ENCODE data around the gene EXOC6B.
"Not testable (repeated sequence)": the region's sequence is repeated elsewhere in the genome, so short reads cannot be mapped to it uniquely, and the experiment has no call there.

The EXOC6B gene

GRCh38 chr2:72661985-72662384 is 163.8 kb downstream of the EXOC6B start:
- Histone ChIP-seq H3K4me3 (no peak overlapping the region), H3K9me3 (no peaks in the 10 kb centered on the region), H3K27me3 (ENCODE audit: low read depth) (no peaks in the 10 kb centered on the region), H3K4me1 (no peaks in the 10 kb centered on the region; the same call in 1 of the 2 replicates), H3K36me3 (replicated peaks) (no peaks in the 10 kb centered on the region)
- no peak for DNase-seq (ENCODE audit: low spot score in 2 of 2)
- in situ Hi-C loops (cut with MboI; ENCODE audit: low sequenced_read_pairs) = no loop called here

GRCh38 chr2:72649810-72650209 is 176.0 kb downstream of the EXOC6B start:
- Histone ChIP-seq H3K27me3 (ENCODE audit: low read depth) (no peaks in the 10 kb centered on the region), H3K4me1 (no peaks in the 10 kb centered on the region), H3K9me3 (no peaks in the 10 kb centered on the region), H3K36me3 (replicated peaks) (no peaks in the 10 kb centered on the region), H3K4me3 (no peak overlapping the region)
- no peak for DNase-seq (ENCODE audit: low spot score in 2 of 2)
- in situ Hi-C loops (cut with MboI; ENCODE audit: low sequenced_read_pairs) = no loop called here

- H3K27me3 ChIP-seq (ENCODE audit: low read depth); H3K4me3 ChIP-seq; DNase-seq (ENCODE audit: low spot score in 2 of 2); H3K36me3 ChIP-seq (replicated peaks); H3K4me1 ChIP-seq; in situ Hi-C loops (cut with MboI; ENCODE audit: low sequenced_read_pairs); H3K9me3 ChIP-seq: not testable (repeated sequence)
Observed at GRCh38 chr2:72641221-72641620, 184.6 kb downstream of the EXOC6B start.

GRCh38 chr2:72638600-72639211 is 187.1 kb downstream of the EXOC6B start:
- peaks cover 3% of the 10 kb centered on the region; the same call in 1 of the 2 replicates for H3K27me3 ChIP-seq (ENCODE audit: low read depth)
- H3K4me3 ChIP-seq = no peak overlapping the region
- H3K9me3 ChIP-seq = no peaks in the 10 kb centered on the region
- no peaks in the 10 kb centered on the region for H3K36me3 ChIP-seq (replicated peaks)
- no peak for DNase-seq (ENCODE audit: low spot score in 2 of 2)
- in situ Hi-C loops (cut with MboI; ENCODE audit: low sequenced_read_pairs) = no loop called here
- peaks cover 10% of the 10 kb centered on the region for H3K4me1 ChIP-seq

- Histone ChIP-seq H3K36me3 (replicated peaks) (no peaks in the 10 kb centered on the region), H3K4me1 (peaks cover 10% of the 10 kb centered on the region), H3K27me3 (ENCODE audit: low read depth) (peaks cover 3% of the 10 kb centered on the region; the same call in 1 of the 2 replicates), H3K9me3 (no peaks in the 10 kb centered on the region), H3K4me3 (no peak overlapping the region)
- DNase-seq (ENCODE audit: low spot score in 2 of 2) = no peak
- in situ Hi-C loops (cut with MboI; ENCODE audit: low sequenced_read_pairs) = no loop called here
Observed at GRCh38 chr2:72636210-72636609, 189.6 kb downstream of the EXOC6B start.

- H3K4me1 ChIP-seq = no peaks in the 10 kb centered on the region
- H3K27me3 ChIP-seq (ENCODE audit: low read depth) = no peaks in the 10 kb centered on the region
- in situ Hi-C loops (cut with MboI; ENCODE audit: low sequenced_read_pairs) = no loop called here
- DNase-seq (ENCODE audit: low spot score in 2 of 2) = no peak
- no peaks in the 10 kb centered on the region for H3K36me3 ChIP-seq (replicated peaks)
- no peak overlapping the region for H3K4me3 ChIP-seq
- H3K9me3 ChIP-seq = no peaks in the 10 kb centered on the region
Observed at GRCh38 chr2:72630767-72631166, 195.1 kb downstream of the EXOC6B start.

- no peak overlapping the region for H3K4me3 ChIP-seq
- no peaks in the 10 kb centered on the region for H3K27me3 ChIP-seq (ENCODE audit: low read depth)
- in situ Hi-C loops (cut with MboI; ENCODE audit: low sequenced_read_pairs) = no loop called here
- DNase-seq (ENCODE audit: low spot score in 2 of 2) = no peak
- H3K9me3 ChIP-seq = no peaks in the 10 kb centered on the region
- H3K36me3 ChIP-seq (replicated peaks) = no peaks in the 10 kb centered on the region
- H3K4me1 ChIP-seq = no peaks in the 10 kb centered on the region
Observed at GRCh38 chr2:72629062-72629461, 196.8 kb downstream of the EXOC6B start.

GRCh38 chr2:72627083-72627482 is 198.8 kb downstream of the EXOC6B start:
- DNase-seq (ENCODE audit: low spot score in 2 of 2) = no peak
- in situ Hi-C loops (cut with MboI; ENCODE audit: low sequenced_read_pairs) = no loop called here
- no peaks in the 10 kb centered on the region for H3K27me3 ChIP-seq (ENCODE audit: low read depth)
- H3K36me3 ChIP-seq (replicated peaks) = no peaks in the 10 kb centered on the region
- no peaks in the 10 kb centered on the region for H3K4me1 ChIP-seq
- no peaks in the 10 kb centered on the region for H3K9me3 ChIP-seq
- no peak overlapping the region for H3K4me3 ChIP-seq

GRCh38 chr2:72625366-72625765 is 200.5 kb downstream of the EXOC6B start:
- in situ Hi-C loops (cut with MboI; ENCODE audit: low sequenced_read_pairs) = no loop called here
- H3K36me3 ChIP-seq (replicated peaks) = no peaks in the 10 kb centered on the region
- no peaks in the 10 kb centered on the region for H3K4me1 ChIP-seq
- DNase-seq (ENCODE audit: low spot score in 2 of 2) = no peak
- H3K27me3 ChIP-seq (ENCODE audit: low read depth) = no peaks in the 10 kb centered on the region
- H3K9me3 ChIP-seq = no peaks in the 10 kb centered on the region
- no peak overlapping the region for H3K4me3 ChIP-seq

GRCh38 chr2:72623481-72623880 is 202.4 kb downstream of the EXOC6B start:
- H3K36me3 ChIP-seq (replicated peaks) = no peaks in the 10 kb centered on the region
- H3K4me1 ChIP-seq = no peaks in the 10 kb centered on the region
- no peak overlapping the region for H3K4me3 ChIP-seq
- no peaks in the 10 kb centered on the region for H3K9me3 ChIP-seq
- in situ Hi-C loops (cut with MboI; ENCODE audit: low sequenced_read_pairs) = no loop called here
- DNase-seq (ENCODE audit: low spot score in 2 of 2) = no peak
- no peaks in the 10 kb centered on the region for H3K27me3 ChIP-seq (ENCODE audit: low read depth)

- Histone ChIP-seq H3K27me3 (ENCODE audit: low read depth) (no peaks in the 10 kb centered on the region), H3K4me3 (no peak overlapping the region), H3K36me3 (replicated peaks) (no peaks in the 10 kb centered on the region), H3K4me1 (no peaks in the 10 kb centered on the region), H3K9me3 (no peaks in the 10 kb centered on the region)
- in situ Hi-C loops (cut with MboI; ENCODE audit: low sequenced_read_pairs) = no loop called here
- no peak for DNase-seq (ENCODE audit: low spot score in 2 of 2)
Observed at GRCh38 chr2:72619626-72620025, 206.2 kb downstream of the EXOC6B start.

- Histone ChIP-seq H3K36me3 (replicated peaks) (no peaks in the 10 kb centered on the region), H3K9me3 (no peaks in the 10 kb centered on the region), H3K27me3 (ENCODE audit: low read depth) (no peaks in the 10 kb centered on the region), H3K4me1 (no peaks in the 10 kb centered on the region), H3K4me3 (no peak overlapping the region)
- in situ Hi-C loops (cut with MboI; ENCODE audit: low sequenced_read_pairs) = no loop called here
- no peak for DNase-seq (ENCODE audit: low spot score in 2 of 2)
Observed at GRCh38 chr2:72613931-72614330, 211.9 kb downstream of the EXOC6B start.

GRCh38 chr2:72612614-72613160 is 213.1 kb downstream of the EXOC6B start:
- no peaks in the 10 kb centered on the region for H3K9me3 ChIP-seq
- no peaks in the 10 kb centered on the region for H3K27me3 ChIP-seq (ENCODE audit: low read depth)
- in situ Hi-C loops (cut with MboI; ENCODE audit: low sequenced_read_pairs) = no loop called here
- H3K4me1 ChIP-seq = no peaks in the 10 kb centered on the region
- no peak overlapping the region for H3K4me3 ChIP-seq
- no peaks in the 10 kb centered on the region for H3K36me3 ChIP-seq (replicated peaks)
- DNase-seq (ENCODE audit: low spot score in 2 of 2) = no peak

- no peak for DNase-seq (ENCODE audit: low spot score in 2 of 2)
- in situ Hi-C loops (cut with MboI; ENCODE audit: low sequenced_read_pairs) = no loop called here
- Histone ChIP-seq H3K4me3 (no peak overlapping the region), H3K9me3 (no peaks in the 10 kb centered on the region), H3K4me1 (no peaks in the 10 kb centered on the region), H3K27me3 (ENCODE audit: low read depth) (no peaks in the 10 kb centered on the region), H3K36me3 (replicated peaks) (no peaks in the 10 kb centered on the region)
Observed at GRCh38 chr2:72607189-72607588, 218.6 kb downstream of the EXOC6B start.

Data from HAP-1 (cell line).